H1 (cell line): Measurements from ENCODE around the gene AOPEP. TPM values are rescaled to one million over a fixed set of nuclear protein-coding genes. Genes with fewer than 3 reads are reported as not detected.

Experiments used
- BCL11A ChIP-seq, 2 experiments: IDR thresholded peaks; one replicate each; pipeline ENCODE4 v1.6.1; 2011; ENCODE audit warnings: low read depth in 2 of 2, low read length in 2 of 2, mild to moderate bottlenecking in 2 of 2
- CTCF ChIP-seq, 3 experiments: IDR thresholded peaks; 1 replicate in 2 of 3; 2 replicates in 1 of 3; pipeline versions ENCODE4 v1.5.1 to v1.6.1; 2011; ENCODE audit warnings: low read length in 3 of 3, mild to moderate bottlenecking in 3 of 3, inconsistent platforms in 2 of 3, low read depth in 1 of 3, moderate library complexity in 1 of 3; ENCODE audit not compliant: insufficient read depth in 1 of 3; ENCODE audit errors: control extremely low read depth in 1 of 3
- GABPA ChIP-seq: IDR thresholded peaks from 2 replicates; pipeline ENCODE4 v1.6.1; 2011; ENCODE audit warnings: mild to moderate bottlenecking, low read length, moderate library complexity, borderline replicate concordance; ENCODE audit not compliant: insufficient read depth
- POU5F1 ChIP-seq: IDR thresholded peaks from 2 replicates; pipeline ENCODE4 v1.6.1; 2011; ENCODE audit warnings: low read depth, mild to moderate bottlenecking, low read length, moderate library complexity
- SIRT6 ChIP-seq: IDR thresholded peaks from one replicate; pipeline ENCODE4 v1.7.1; 2012; ENCODE audit warnings: low read length, inconsistent platforms
- SP1 ChIP-seq: IDR thresholded peaks from 2 replicates; pipeline ENCODE4 v1.6.1; 2011; ENCODE audit warnings: low read depth, low read length
- SP2 ChIP-seq: IDR thresholded peaks from 2 replicates; pipeline ENCODE4 v1.6.1; 2012; ENCODE audit warnings: mild to moderate bottlenecking, low read length, inconsistent platforms
- TEAD4 ChIP-seq: IDR thresholded peaks from 2 replicates; pipeline ENCODE4 v1.6.1; 2012; ENCODE audit warnings: low read depth, low read length, inconsistent platforms, mixed read lengths
- polyA plus RNA-seq, 7 experiments: library from polyadenylated mRNA; depleted of rRNA in 3 of 7; stranded (reverse) in 5 of 7; unstranded in 2 of 7; fragments of >200 nt in 5 of 7; fragments of 200-250 nt in 2 of 7; gene quantifications; 1 replicate in 5 of 7; 2 replicates in 1 of 7; 4 replicates in 1 of 7; pipeline versions ENCODE4 v1.2.1 to v1.2.3, GENCODE V29; 2011 to 2013; ENCODE audit warnings: missing spikeins in 2 of 7, mixed read lengths in 2 of 7
- total RNA-seq: library from RNA; stranded (reverse); fragmentation: NEBNext Ultra II Directional; extraction: Animal tissue kit (Norgen Biotek cat#: 25700); gene quantifications from 2 replicates; pipeline ENCODE4 v1.2.1, GENCODE V29; 2021

Gene AOPEP
- total and polyA plus RNA-seq, 2 of the 8 experiments (the other 6 are each of a cell fraction or from before 2014, with no cell fraction given) = 6.1 to 14.3 TPM

GRCh38 chr9:95008151-95008771, 281.8 kb downstream of the AOPEP start (continued):
- no peak for TF ChIP-seq POU5F1
- TF ChIP-seq SP2 = no peak
- TF ChIP-seq CTCF (IDR thresholded peaks at IDR 0.05; ENCODE audit: control extremely low read depth in 1 of 3, insufficient read depth in 1 of 3, low read depth in 1 of 3, low read length in 3 of 3) = no peak
- TF ChIP-seq BCL11A (IDR thresholded peaks at IDR 0.05; ENCODE audit: low read depth in 2 of 2, low read length in 2 of 2) = no peak
- TF ChIP-seq TEAD4 = no peak
- TF ChIP-seq GABPA = no peak
- TF ChIP-seq SP1 = no peak
- TF ChIP-seq SIRT6 = no peak
